Measurements from ENCODE around the gene PRAMEF15.
"Not testable (repeated sequence)": the region's sequence is repeated elsewhere in the genome, so short reads cannot be mapped to it uniquely, and the experiment has no call there.

DNA sequence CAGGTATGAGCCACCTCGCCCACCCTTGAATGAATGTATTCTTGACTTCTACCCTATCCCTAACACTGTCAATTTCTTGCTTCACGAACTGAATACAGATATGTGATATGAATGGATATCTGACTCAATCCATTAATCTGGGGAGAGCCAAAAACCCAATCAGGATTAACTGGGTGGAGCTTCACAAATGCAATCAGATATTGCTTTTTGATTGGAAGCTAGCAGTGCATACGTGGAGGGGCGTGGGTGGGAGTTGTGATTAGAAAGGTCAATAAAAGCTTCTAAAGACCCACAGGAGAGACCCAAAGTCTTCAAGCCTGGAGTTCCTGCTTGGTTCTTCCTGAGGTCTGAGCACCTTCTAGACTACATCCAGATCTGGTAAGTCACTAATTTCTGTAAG lies at the start of gene PRAMEF15:
- TF ChIP-seq, protein P1, sequence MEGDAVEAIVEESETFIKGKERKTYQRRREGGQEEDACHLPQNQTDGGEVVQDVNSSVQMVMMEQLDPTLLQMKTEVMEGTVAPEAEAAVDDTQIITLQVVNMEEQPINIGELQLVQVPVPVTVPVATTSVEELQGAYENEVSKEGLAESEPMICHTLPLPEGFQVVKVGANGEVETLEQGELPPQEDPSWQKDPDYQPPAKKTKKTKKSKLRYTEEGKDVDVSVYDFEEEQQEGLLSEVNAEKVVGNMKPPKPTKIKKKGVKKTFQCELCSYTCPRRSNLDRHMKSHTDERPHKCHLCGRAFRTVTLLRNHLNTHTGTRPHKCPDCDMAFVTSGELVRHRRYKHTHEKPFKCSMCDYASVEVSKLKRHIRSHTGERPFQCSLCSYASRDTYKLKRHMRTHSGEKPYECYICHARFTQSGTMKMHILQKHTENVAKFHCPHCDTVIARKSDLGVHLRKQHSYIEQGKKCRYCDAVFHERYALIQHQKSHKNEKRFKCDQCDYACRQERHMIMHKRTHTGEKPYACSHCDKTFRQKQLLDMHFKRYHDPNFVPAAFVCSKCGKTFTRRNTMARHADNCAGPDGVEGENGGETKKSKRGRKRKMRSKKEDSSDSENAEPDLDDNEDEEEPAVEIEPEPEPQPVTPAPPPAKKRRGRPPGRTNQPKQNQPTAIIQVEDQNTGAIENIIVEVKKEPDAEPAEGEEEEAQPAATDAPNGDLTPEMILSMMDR (IDR thresholded peaks at IDR 0.05), result not testable (repeated sequence)
- not testable (repeated sequence) for TF ChIP-seq ZFX (IDR thresholded peaks at IDR 0.05; ENCODE audit: borderline replicate concordance)
